Activated CD8-positive, alpha-beta memory T cell treated with anti-CD3 and anti-CD28 coated beads, Interleukin-2, amount 10 ng/mL, durations not matched to agents 7 days and 5 days (primary cell): ENCODE data around the gene TNFAIP8L1. TPM values are rescaled to one million over a fixed set of nuclear protein-coding genes. Genes with fewer than 3 reads are reported as not detected.

Experiments used
- ATAC-seq: fragments of 150-1000 bp; cut with Tn5 transposase; one replicate; pipeline ENCODE4 v1.10.0; 2021; ENCODE audit warnings: moderate library complexity
- CTCF ChIA-PET: fragments of 350-600 bp; sonication (Branson Sonifier 250); formaldehyde crosslinking; loops from one replicate; lab custom pipeline; 2021; ENCODE audit warnings: antibody characterized with exemption; lab: Charles Lee
- DNase-seq: peaks from one replicate; pipeline ENCODE4 v3.0.0-alpha.2; 2020
- H3K27ac Mint-ChIP-seq: one replicate; pipeline ENCODE4 v1.8.0; 2021; ENCODE audit warnings: mild to moderate bottlenecking, mixed read lengths
- H3K27me3 Mint-ChIP-seq: one replicate; pipeline ENCODE4 v1.8.0; 2021; ENCODE audit warnings: mixed read lengths
- H3K36me3 Mint-ChIP-seq: one replicate; pipeline ENCODE4 v1.8.0; 2021; ENCODE audit warnings: mild to moderate bottlenecking, mixed read lengths
- H3K4me1 Mint-ChIP-seq: one replicate; pipeline ENCODE4 v1.8.0; 2021; ENCODE audit warnings: mixed read lengths
- H3K4me3 Mint-ChIP-seq: one replicate; pipeline ENCODE4 v1.8.0; 2021; ENCODE audit warnings: mild to moderate bottlenecking, moderate library complexity, mixed read lengths
- H3K9me3 Mint-ChIP-seq: one replicate; pipeline ENCODE4 v1.8.0; 2022; ENCODE audit warnings: low read depth, mixed read lengths
- total RNA-seq, 2 experiments: library from RNA; stranded (reverse); gene quantifications; one replicate each; pipeline ENCODE4 v1.2.3, GENCODE V29; 2021

The TNFAIP8L1 gene
- total RNA-seq, 2 experiments from 2014 or later: 15.7 to 20.1 TPM

GRCh38 chr19:4682417-4683200, 43.3 kb downstream of the TNFAIP8L1 start:
- no peaks in the 10 kb centered on the region for H3K9me3 Mint-ChIP-seq
- no peak overlapping the region for H3K27ac Mint-ChIP-seq
- no peak overlapping the region for H3K4me3 Mint-ChIP-seq
- DNase-seq (no peak), ATAC-seq (no peak)
- no peaks in the 10 kb centered on the region for H3K4me1 Mint-ChIP-seq
- peaks cover 9% of the 10 kb centered on the region for H3K36me3 Mint-ChIP-seq
- H3K27me3 Mint-ChIP-seq: no peaks in the 10 kb centered on the region
- CTCF ChIA-PET: no interaction called here

GRCh38 chr19:4684312-4685095, 45.2 kb downstream of the TNFAIP8L1 start:
- ATAC-seq (no peak), DNase-seq (no peak)
- CTCF ChIA-PET: no interaction called here
- Mint-ChIP-seq H3K4me1 (no peaks in the 10 kb centered on the region), H3K27ac (no peak overlapping the region), H3K27me3 (no peaks in the 10 kb centered on the region), H3K9me3 (no peaks in the 10 kb centered on the region), H3K4me3 (no peak overlapping the region), H3K36me3 (peaks cover 7% of the 10 kb centered on the region)

- H3K4me3 Mint-ChIP-seq: no peak overlapping the region
- CTCF ChIA-PET: no interaction called here
- DNase-seq (no peak), ATAC-seq (no peak)
- no peak overlapping the region for H3K27ac Mint-ChIP-seq
- H3K36me3 Mint-ChIP-seq: peaks cover 6% of the 10 kb centered on the region
- no peaks in the 10 kb centered on the region for H3K4me1 Mint-ChIP-seq
- no peaks in the 10 kb centered on the region for H3K9me3 Mint-ChIP-seq
- no peaks in the 10 kb centered on the region for H3K27me3 Mint-ChIP-seq
These were observed 47.4 kb downstream of the TNFAIP8L1 start for GRCh38 chr19:4686700-4687099.

- peaks cover 9% of the 10 kb centered on the region for H3K36me3 Mint-ChIP-seq
- ATAC-seq: no peak
- no peaks in the 10 kb centered on the region for H3K4me1 Mint-ChIP-seq
- H3K9me3 Mint-ChIP-seq: no peaks in the 10 kb centered on the region
- no peak overlapping the region for H3K4me3 Mint-ChIP-seq
- no peak for DNase-seq
- H3K27ac Mint-ChIP-seq: no peak overlapping the region
- CTCF ChIA-PET: no interaction called here
- H3K27me3 Mint-ChIP-seq: no peaks in the 10 kb centered on the region
These were observed 48.1 kb downstream of the TNFAIP8L1 start for GRCh38 chr19:4687396-4687795.

- DNase-seq: no peak
- Mint-ChIP-seq H3K4me1 (no peaks in the 10 kb centered on the region), H3K4me3 (no peak overlapping the region), H3K9me3 (no peaks in the 10 kb centered on the region), H3K27ac (no peak overlapping the region), H3K27me3 (no peaks in the 10 kb centered on the region), H3K36me3 (peaks cover 11% of the 10 kb centered on the region)
- no peak for ATAC-seq
- CTCF ChIA-PET: interaction anchor here (0.6 to 1.2 kb wide), 2 partner anchors 11 to 93 kb away, joined by 3 read pairs; no protein-coding TSS in a partner anchor
These were observed 49.3 kb downstream of the TNFAIP8L1 start for GRCh38 chr19:4688587-4688986.

- ATAC-seq: no peak
- H3K4me1 Mint-ChIP-seq: no peaks in the 10 kb centered on the region
- no peak overlapping the region for H3K4me3 Mint-ChIP-seq
- no peak overlapping the region for H3K27ac Mint-ChIP-seq
- CTCF ChIA-PET: interaction anchor here (0.6 to 1.2 kb wide), 2 partner anchors 12 to 93 kb away, joined by 3 read pairs; no protein-coding TSS in a partner anchor
- H3K36me3 Mint-ChIP-seq: peaks cover 16% of the 10 kb centered on the region
- H3K27me3 Mint-ChIP-seq: no peaks in the 10 kb centered on the region
- H3K9me3 Mint-ChIP-seq: no peaks in the 10 kb centered on the region
- DNase-seq: no peak
These were observed 50.1 kb downstream of the TNFAIP8L1 start for GRCh38 chr19:4689403-4689802.

- Mint-ChIP-seq H3K27ac (no peak overlapping the region), H3K36me3 (peaks cover 19% of the 10 kb centered on the region), H3K9me3 (no peaks in the 10 kb centered on the region), H3K27me3 (no peaks in the 10 kb centered on the region), H3K4me1 (no peaks in the 10 kb centered on the region), H3K4me3 (no peak overlapping the region)
- CTCF ChIA-PET: no interaction called here
- DNase-seq (no peak), ATAC-seq (no peak)
These were observed 51.0 kb downstream of the TNFAIP8L1 start for GRCh38 chr19:4690361-4690760.

- DNase-seq: no peak
- H3K4me3 Mint-ChIP-seq: no peak overlapping the region
- H3K27me3 Mint-ChIP-seq: no peaks in the 10 kb centered on the region
- H3K4me1 Mint-ChIP-seq: no peaks in the 10 kb centered on the region
- peaks cover 21% of the 10 kb centered on the region for H3K36me3 Mint-ChIP-seq
- no peak overlapping the region for H3K27ac Mint-ChIP-seq
- no peak for ATAC-seq
- H3K9me3 Mint-ChIP-seq: no peaks in the 10 kb centered on the region
- CTCF ChIA-PET: no interaction called here
These were observed 52.1 kb downstream of the TNFAIP8L1 start for GRCh38 chr19:4691373-4691772.

- CTCF ChIA-PET: interaction anchor here (0.6 kb wide), 1 partner anchor 99 kb away, joined by 4 read pairs; the partner anchor contains the start of gene FEM1A
- no peak overlapping the region for H3K4me3 Mint-ChIP-seq
- DNase-seq (no peak), ATAC-seq (no peak)
- H3K36me3 Mint-ChIP-seq: peaks cover 25% of the 10 kb centered on the region
- H3K27ac Mint-ChIP-seq: no peak overlapping the region
- H3K9me3 Mint-ChIP-seq: no peaks in the 10 kb centered on the region
- H3K27me3 Mint-ChIP-seq: no peaks in the 10 kb centered on the region
- no peaks in the 10 kb centered on the region for H3K4me1 Mint-ChIP-seq
These were observed 53.1 kb downstream of the TNFAIP8L1 start for GRCh38 chr19:4692251-4693077.

GRCh38 chr19:4693078-4693350, 53.7 kb downstream of the TNFAIP8L1 start:
- DNase-seq: no peak
- Mint-ChIP-seq H3K9me3 (no peaks in the 10 kb centered on the region), H3K4me1 (no peaks in the 10 kb centered on the region), H3K36me3 (peaks cover 26% of the 10 kb centered on the region), H3K4me3 (no peak overlapping the region), H3K27ac (no peak overlapping the region), H3K27me3 (no peaks in the 10 kb centered on the region)
- CTCF ChIA-PET: interaction anchor here (0.6 kb wide), 1 partner anchor 98 kb away, joined by 4 read pairs; the partner anchor contains the start of gene FEM1A
- ATAC-seq: no peak

- Mint-ChIP-seq H3K9me3 (no peaks in the 10 kb centered on the region), H3K27ac (no peak overlapping the region), H3K36me3 (peaks cover 28% of the 10 kb centered on the region), H3K4me3 (no peak overlapping the region), H3K4me1 (no peaks in the 10 kb centered on the region), H3K27me3 (no peaks in the 10 kb centered on the region)
- CTCF ChIA-PET: interaction anchor here (0.6 kb wide), 1 partner anchor 98 kb away, joined by 4 read pairs; the partner anchor contains the start of gene FEM1A
- ATAC-seq (no peak), DNase-seq (no peak)
These were observed 54.3 kb downstream of the TNFAIP8L1 start for GRCh38 chr19:4693471-4694121.

GRCh38 chr19:4694211-4694987, 55.1 kb downstream of the TNFAIP8L1 start:
- H3K27me3 Mint-ChIP-seq: no peaks in the 10 kb centered on the region
- H3K27ac Mint-ChIP-seq: no peak overlapping the region
- CTCF ChIA-PET: no interaction called here

More at GRCh38 chr19:4694211-4694987, 55.1 kb downstream of the TNFAIP8L1 start:
- Mint-ChIP-seq H3K36me3 (peaks cover 31% of the 10 kb centered on the region), H3K4me3 (no peak overlapping the region), H3K4me1 (no peaks in the 10 kb centered on the region), H3K9me3 (no peaks in the 10 kb centered on the region)
- no peak for ATAC-seq
- DNase-seq: no peak
